HG03432 (cell line): ENCODE data around the gene PGAP1.

Source experiments
- ATAC-seq: cut with Tn5 transposase; IDR thresholded peaks from one replicate; pipeline ENCODE4 v1.9.1; 2021; ENCODE audit warnings: mild to moderate bottlenecking, moderate library complexity; ENCODE audit not compliant: unreplicated experiment

PGAP1 gene

DNA sequence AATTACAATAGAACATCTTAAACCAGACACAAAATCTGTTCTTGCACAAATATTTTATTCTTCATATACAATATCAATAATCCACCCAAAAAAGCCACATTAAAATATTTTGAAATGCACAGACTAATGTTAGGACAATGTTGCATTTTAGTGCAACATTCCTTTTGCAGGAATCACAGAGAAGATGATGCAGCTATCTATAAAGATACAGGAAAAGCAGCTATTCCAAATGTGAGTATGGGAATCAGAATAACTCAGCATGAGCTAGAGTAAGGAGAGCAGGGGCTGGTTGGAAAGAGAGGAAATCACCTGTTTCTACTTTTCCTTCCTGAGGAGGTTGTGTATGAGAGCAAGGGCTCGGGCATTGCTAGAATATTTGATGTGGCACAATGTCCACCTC is 122.1 kb downstream of the PGAP1 start:
- no peak for ATAC-seq

DNA sequence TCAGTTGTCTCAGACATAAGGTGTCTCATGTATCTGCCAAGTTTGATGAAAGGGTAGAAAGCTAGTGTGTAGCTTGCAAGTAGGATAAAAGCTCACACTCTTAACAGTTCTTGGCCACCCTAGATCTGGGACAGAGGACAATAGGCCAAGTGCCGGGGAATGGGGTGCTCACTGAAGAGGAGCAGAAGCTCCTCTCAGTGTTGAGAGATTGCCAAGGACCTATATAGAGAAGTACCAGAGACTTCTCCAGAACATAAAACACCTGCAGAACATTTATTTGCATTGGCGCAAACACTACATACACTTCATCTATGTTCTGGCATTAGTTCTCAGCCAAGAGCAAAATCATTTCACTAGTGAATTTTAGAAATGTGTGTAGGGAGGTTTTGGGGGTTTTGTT is 124.1 kb downstream of the PGAP1 start:
- no peak for ATAC-seq

DNA sequence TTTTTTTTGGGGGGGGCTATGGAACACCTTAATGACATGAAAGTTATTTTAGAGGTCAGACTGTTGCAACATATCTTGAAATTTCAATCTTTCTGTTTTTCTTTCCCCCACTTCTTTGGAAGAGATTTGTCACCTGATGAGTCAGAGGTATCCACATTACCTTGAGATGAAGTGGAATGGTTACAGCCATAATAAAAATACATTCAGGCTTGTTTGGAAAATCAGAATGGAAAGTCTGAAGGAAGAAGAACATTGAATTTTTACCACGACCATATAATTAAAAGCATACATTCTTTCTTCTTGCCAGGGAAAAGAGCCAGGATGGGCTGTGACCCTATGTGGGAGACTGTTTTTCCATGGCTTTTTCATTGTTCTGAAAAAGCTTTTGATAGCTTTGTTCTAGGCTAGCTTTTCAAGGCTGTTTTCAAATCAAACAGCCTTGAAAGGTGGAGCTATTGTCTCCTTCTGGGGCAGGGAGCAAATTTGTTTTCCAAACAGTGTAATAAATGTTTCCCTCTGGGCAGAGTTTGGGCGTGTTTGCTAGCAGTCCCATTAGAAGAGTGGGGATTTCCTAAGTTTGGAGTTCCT is 124.7 kb downstream of the PGAP1 start:
- ATAC-seq, result no peak

DNA sequence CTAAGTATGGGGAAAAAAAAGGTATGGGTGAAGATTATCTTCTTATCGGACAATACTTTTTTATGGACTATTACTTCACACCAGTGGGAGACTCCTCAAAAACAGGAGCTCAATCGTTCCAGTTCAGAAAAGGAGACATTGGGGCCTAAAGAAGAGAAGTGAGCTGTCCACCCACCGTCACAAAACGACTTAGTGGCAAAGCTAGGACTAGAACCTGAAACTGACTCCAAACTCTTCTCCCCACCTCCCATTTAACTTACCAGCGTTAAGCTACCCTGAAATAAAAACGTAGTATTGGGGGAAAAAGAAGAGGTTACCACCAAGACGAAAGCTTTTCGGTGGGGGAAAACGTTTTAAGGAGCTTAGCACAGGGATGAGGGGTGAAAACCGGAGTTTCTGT is 127.5 kb downstream of the PGAP1 start:
- ATAC-seq, result no peak

DNA sequence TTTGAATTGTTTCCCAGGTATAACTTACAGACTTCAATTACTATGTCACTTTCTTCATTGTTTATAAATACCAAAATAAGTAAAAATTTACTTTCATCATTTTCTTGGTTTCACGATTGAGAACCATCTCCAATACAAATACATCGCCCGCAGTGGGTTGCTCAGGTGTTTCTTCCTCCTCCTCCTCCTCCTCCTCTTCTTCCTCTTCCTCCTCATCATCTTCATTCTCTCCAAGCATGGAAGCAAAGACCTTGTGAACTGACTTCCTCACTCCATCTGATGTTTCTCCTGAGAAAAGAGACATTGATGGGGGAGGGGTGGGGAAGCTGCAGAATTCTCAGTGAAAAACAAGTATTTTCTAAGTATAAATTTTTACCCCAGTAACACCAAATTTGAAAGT is 133.6 kb downstream of the PGAP1 start:
- ATAC-seq, result no peak

DNA sequence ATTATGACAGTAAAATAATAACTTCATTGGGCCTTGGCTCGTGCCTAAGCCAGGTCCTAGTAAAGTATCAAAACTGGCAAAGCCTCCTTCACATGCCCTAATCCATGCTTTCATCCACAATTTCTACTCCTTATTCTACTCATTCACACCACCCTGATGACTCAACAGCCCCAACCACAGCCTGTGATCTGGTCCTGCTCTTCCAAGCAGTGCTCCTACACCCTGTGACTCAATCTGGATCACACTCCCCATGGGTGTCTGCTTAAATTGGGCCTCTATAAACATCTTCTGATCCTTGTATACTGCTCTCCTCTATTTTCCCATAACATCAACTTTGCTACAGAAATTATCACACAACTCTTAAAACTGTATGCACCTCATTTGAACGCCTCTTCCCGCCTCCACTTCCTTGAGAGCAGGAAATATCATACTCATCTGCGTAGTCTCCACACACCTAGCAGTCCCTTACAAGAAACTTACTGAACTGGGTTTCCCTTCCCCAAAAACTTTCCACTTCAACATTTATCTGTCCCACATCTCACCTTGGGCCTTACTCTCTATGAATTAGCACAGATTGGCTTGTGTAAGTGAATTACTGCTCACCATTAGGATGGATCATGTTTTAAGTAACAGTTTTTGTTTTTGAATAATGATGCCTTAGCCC is 142.9 kb downstream of the PGAP1 start:
- ATAC-seq, result peak; percentile 63
